ENCODE data around the gene GARIN5B.

DNA sequence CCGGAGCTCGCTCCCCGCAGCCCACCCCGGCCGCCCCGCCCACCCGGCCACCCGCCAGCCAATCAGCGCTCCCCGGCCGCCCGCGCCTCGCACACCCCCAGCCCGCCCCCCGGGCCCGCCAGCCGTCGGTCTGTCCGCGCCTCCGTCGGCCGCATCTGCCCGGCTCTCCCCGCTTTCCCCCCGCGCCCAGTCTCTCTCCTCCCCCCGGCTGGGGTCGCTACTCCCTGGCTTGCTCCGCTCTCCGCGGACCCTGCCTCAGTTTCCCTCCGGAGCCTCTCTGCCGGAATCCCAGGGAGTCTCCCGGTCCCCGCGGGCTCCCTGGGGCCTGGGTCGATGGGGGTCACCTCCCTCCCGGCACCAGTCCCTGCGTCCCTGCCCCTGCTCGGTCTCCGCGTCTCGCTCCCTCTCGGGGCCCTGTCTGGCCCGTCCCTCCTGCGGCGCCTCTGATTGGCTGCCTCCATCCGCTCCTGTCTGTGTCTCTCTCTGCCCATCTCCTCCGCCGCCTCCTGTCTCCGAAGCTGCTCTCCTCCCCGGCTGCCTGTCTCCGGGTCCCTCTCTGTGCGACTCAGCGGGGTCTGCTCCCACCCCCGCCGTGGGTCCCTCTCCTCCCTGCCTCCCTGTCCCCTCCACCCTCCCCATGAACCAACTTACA lies 6.7 kb upstream of the GARIN5B start:
- TF ChIP-seq HDGF (IDR thresholded peaks at IDR 0.05; ENCODE audit: borderline replicate concordance) (no peak), SP1 (IDR thresholded peaks at IDR 0.05) (no peak), BHLHE40 (IDR thresholded peaks at IDR 0.05; ENCODE audit: borderline replicate concordance) (no peak), TARDBP (IDR thresholded peaks at IDR 0.05) (no peak), FOXM1 (IDR thresholded peaks at IDR 0.05; ENCODE audit: borderline replicate concordance) (no peak), SUZ12 (IDR thresholded peaks at IDR 0.05) (no peak)

Data from HEK293T (cell line).